ENCODE data around the gene SDF4. TPM values are rescaled to one million over a fixed set of nuclear protein-coding genes. Genes with fewer than 3 reads are reported as not detected.

SDF4 gene
- total and polyA plus RNA-seq, 2 donors (not counting 1 experiment from before 2014, with no cell fraction given): 100 to 143 TPM

DNA sequence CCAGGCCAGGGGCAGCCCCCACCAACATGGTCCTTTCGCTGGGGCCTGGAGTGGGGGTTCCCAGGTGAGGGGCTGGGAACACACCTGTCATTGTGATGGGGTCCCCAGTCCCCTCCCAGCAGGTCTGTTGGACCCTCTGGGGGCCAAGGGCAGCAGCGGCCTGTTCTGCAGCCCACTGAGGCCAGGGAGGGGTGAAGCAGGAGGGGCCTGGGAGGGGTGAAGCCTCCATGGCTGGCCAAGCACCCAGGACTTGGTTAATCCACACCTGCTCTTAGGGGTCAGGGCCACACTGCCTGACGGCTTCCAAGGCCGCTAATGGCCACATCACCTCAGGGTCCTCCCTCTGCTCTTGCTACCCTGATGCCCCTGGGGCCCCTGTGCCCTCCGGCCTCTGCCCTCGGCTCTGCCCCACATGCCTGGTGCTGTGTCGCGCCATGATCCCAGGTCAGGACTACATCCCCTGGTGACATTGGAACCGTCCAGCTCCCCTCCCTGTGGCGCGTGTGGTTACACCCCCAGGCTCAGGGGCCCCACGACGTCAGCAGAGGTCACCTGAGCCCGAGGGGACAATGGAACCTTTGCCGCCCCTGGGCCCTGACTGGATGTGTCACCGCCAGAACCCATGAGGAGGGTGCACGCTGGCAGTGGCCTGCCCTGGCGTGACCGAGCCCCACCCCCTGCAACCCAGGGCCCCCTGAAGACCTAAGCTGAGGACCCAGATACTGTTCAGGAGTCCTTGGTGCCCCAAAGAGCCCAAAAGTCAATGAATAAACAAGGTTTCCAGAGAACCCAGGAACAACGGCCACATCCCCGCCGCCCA lies 32.5 kb downstream of the SDF4 start:
- H3K4me1 ChIP-seq (ENCODE audit: control insufficient read depth in 2 of 2, insufficient read depth in 2 of 2, low read length in 2 of 2): peaks cover 5 to 7% of the 10 kb centered on the region in 2 donors
- no peaks in the 10 kb centered on the region for H3K27me3 Mint-ChIP-seq
- intact Hi-C loops (cut with micrococcal nuclease): no loop called here
- H3K4me1 Mint-ChIP-seq: peaks cover 8% of the 10 kb centered on the region
- H3K36me3 ChIP-seq (replicated peaks in 1 of 2; ENCODE audit: control extremely low read depth in 1 of 2, control insufficient read depth in 1 of 2, extremely low read depth in 1 of 2, insufficient read depth in 2 of 2, low read length in 1 of 2): no peaks in the 10 kb centered on the region
- no peaks in the 10 kb centered on the region for H3K79me2 ChIP-seq (ENCODE audit: control insufficient read depth, insufficient read depth, low read length)
- H2AFZ ChIP-seq (ENCODE audit: insufficient read depth, low read depth, low read length, poor library complexity, severe bottlenecking): no peak overlapping the region
- no peak overlapping the region for H3K27ac ChIP-seq (ENCODE audit: low read length in 2 of 2)
- H3K27ac Mint-ChIP-seq: peak overlapping the region; percentile 50
- H4K20me1 ChIP-seq (ENCODE audit: control insufficient read depth, insufficient read depth, low read length, poor library complexity, severe bottlenecking): no peaks in the 10 kb centered on the region
- H3K9me3 Mint-ChIP-seq (ENCODE audit: insufficient read depth): peaks cover 5% of the 10 kb centered on the region
- POLR2A ChIA-PET: no interaction called here
- H3K9ac ChIP-seq (ENCODE audit: low read length): no peak overlapping the region
- no peak for ATAC-seq (ENCODE audit: low read depth)
- DNase-seq: peak; percentile 29
- 92% methylated on average over 21 of the region's 22 CpGs for WGBS (ENCODE audit: insufficient coverage)
- H3K4me2 ChIP-seq (replicated peaks; ENCODE audit: low read depth, low read length, poor library complexity, severe bottlenecking): no peak overlapping the region
- peaks cover 0 to 10% (median 5%) of the 10 kb centered on the region in 4 experiments for H3K27me3 ChIP-seq (replicated peaks in 1 of 4; ENCODE audit: control extremely low read depth in 1 of 4, control insufficient read depth in 3 of 4, insufficient read depth in 4 of 4, low read length in 3 of 4)
- H3K4me3 Mint-ChIP-seq: peak overlapping the region; percentile 60
- no peak for TF ChIP-seq EZH2 (IDR thresholded peaks at IDR 0.05; ENCODE audit: borderline replicate concordance, insufficient read depth, low read depth, low read length, poor library complexity, severe bottlenecking)
- TF ChIP-seq CTCF (IDR thresholded peaks at IDR 0.05): no peak
- H3K9me3 ChIP-seq (ENCODE audit: control extremely low read depth in 1 of 3, control insufficient read depth in 2 of 3, insufficient read depth in 1 of 3, low read length in 2 of 3): peaks cover 1 to 14% (median 5%) of the 10 kb centered on the region in 3 donors
- CTCF ChIA-PET: interaction anchor here (0.6 kb wide), 1 partner anchor 95 kb away, joined by 3 read pairs; no protein-coding TSS in a partner anchor
- H3K4me3 ChIP-seq (ENCODE audit: control extremely low read depth in 1 of 5, extremely low read depth in 1 of 5, insufficient read depth in 1 of 5, low read depth in 2 of 5, low read length in 4 of 5): no peak overlapping the region

Data from B cell (primary cell).